Testis (tissue), 2 donors: Measurements from ENCODE around the gene FBXO44.

ENCODE experiments used
- CTCF ChIP-seq, 3 experiments: fragments of 450-650 bp in 2 of 3; fragments of 200-600 bp in 1 of 3; sonication (generic) in 1 of 3; IDR thresholded peaks; one replicate each; pipeline ENCODE4 v1.5.1; 2016 to 2019; ENCODE audit warnings: antibody characterized with exemption in 3 of 3, mild to moderate bottlenecking in 2 of 3, moderate library complexity in 1 of 3
- POLR2A ChIP-seq: fragments of 450-650 bp; IDR thresholded peaks from one replicate; pipeline ENCODE4 v1.6.1; 2017; ENCODE audit warnings: antibody characterized with exemption, mild to moderate bottlenecking, moderate library complexity

DNA sequence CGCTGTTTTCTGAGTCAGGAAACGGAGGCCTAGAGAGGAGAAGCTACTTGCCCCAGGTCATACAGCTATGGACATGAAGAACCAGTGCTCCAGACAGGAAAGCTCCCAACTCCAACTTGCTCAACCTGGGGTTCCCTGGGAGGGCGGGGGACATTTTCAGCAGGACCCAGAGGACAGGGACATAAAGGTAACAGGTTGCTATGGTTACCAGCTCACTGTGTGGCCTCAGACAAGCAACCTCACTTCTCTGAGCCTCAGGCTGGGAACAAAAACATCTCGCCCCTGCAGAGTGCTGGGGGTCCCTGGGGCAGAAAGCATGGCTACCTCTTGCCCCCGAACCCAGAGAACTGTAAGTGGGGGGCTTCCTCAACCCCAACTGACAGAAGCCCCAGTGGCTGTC, 16.6 kb upstream of the FBXO44 start:
- no peak for TF ChIP-seq CTCF (IDR thresholded peaks at IDR 0.05)
- no peak for TF ChIP-seq POLR2A
